ENCODE results near the gene RYR2.

The RYR2 gene

DNA sequence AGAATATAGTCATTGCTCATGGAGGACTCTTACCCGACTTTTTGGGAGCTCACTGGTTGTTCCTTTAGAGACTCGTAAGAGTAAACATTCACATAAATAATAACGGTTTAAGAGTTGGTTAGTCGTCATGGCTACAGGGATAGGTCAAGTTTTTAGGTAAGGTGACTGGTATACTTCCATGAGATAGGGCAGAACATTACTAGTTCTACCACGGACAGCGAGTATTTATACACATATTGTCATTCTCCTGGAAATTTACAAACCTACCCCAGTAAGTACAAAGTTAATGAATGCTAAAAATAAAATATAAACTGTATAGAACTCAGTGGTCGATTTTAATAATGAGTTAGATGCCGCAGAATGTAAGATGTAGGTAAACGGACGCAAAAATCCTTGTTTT is 1.2 kb upstream of the RYR2 start:
- no peak for DNase-seq (ENCODE audit: low read depth)
- H3K4me3 ChIP-seq (ENCODE audit: low read length): no peak overlapping the region
- TF ChIP-seq CTCF (IDR thresholded peaks at IDR 0.05; ENCODE audit: insufficient read depth, low read depth, low read length, missing control alignments): no peak

GRCh38 chr1:237041461-237041794 is 556 bp upstream of the RYR2 start:
- TF ChIP-seq CTCF (IDR thresholded peaks at IDR 0.05; ENCODE audit: insufficient read depth, low read depth, low read length, missing control alignments): no peak
- H3K4me3 ChIP-seq (ENCODE audit: low read length): no peak overlapping the region
- no peak for DNase-seq (ENCODE audit: low read depth)

GRCh38 chr1:237042526-237042891 is 525 bp downstream of the RYR2 start:
- DNase-seq (ENCODE audit: low read depth): no peak
- H3K4me3 ChIP-seq (ENCODE audit: low read length): no peak overlapping the region
- no peak for TF ChIP-seq CTCF (IDR thresholded peaks at IDR 0.05; ENCODE audit: insufficient read depth, low read depth, low read length, missing control alignments)

DNA sequence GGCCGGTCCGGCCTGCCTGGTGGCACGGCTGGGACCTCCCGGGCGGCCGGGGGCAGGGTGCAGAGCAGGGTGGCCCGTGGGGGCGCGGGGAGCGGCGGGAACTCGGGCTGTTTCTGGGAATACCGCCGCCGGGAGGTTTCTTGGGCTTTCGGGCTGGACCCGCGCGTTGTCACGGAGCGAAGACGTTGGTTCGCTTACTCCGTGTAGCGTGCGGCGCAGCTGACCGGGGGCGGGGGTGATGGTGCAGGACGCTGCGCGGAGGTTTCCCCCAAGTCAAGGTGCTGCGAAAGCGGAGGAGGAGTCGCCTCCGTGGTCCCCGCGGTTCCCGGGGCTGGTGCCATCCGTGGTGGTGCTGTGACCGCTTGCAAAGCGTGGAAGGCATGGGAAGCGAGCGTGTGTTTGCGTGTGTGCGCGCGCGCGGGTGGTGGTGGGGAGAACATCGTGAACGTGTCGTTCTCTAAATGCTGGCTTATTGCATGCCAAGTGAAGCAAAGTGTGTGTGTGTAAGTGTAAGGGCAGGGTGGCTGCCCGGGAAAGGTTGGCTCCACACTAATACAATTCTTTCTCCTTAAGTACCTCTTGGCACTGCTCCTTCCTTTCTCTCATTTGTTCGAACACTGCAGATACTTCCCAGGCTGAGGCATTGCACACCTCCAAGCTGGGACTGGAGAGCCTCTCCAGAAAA is 1.1 kb downstream of the RYR2 start:
- no peak overlapping the region for H3K4me3 ChIP-seq (ENCODE audit: low read length)
- DNase-seq (ENCODE audit: low read depth): peak; percentile 2
- no peak for TF ChIP-seq CTCF (IDR thresholded peaks at IDR 0.05; ENCODE audit: insufficient read depth, low read depth, low read length, missing control alignments)

GRCh38 chr1:237043846-237044636 is 2.1 kb downstream of the RYR2 start:
- H3K4me3 ChIP-seq (ENCODE audit: low read length): no peak overlapping the region
- no peak for TF ChIP-seq CTCF (IDR thresholded peaks at IDR 0.05; ENCODE audit: insufficient read depth, low read depth, low read length, missing control alignments)

DNA sequence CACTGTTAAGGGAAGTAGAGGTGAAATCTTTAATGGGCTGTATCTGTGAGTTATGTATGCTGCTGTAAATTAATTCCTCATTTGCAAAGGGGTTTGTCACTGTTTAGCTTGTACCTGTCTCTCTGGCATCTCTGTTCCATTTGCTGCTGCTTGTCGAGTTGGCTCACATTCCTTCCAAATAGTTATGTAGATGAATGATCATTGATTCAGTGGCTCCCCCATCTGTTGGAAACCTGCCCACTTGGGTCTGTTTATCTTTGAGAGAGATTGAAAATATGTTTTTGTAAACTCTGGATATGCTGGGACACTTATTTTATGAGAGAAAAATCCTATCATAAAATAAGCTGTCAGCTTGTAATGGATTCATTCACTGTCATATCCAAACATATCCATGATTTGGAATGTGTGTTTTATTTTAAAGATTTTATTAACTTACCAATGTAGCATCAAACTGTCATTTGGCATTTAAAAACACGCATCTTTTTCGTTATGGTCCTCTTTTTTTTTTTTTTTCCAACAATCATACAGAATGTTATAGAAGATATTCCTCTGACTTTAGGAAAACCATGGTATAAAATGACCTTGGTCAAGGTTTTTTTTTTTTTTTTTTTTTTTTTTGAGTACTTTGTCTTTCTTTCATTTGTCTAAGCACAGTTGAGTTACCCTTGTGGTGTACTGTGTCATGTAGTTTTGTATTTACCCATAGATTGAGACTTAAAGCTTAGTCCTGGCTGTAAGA is 3.5 kb downstream of the RYR2 start:
- no peak for DNase-seq (ENCODE audit: low read depth)

More at GRCh38 chr1:237043846-237044636, 2.1 kb downstream of the RYR2 start:
- DNase-seq (ENCODE audit: low read depth): no peak

More for the DNA sequence above, 3.5 kb downstream of the RYR2 start:
- no peak for TF ChIP-seq CTCF (IDR thresholded peaks at IDR 0.05; ENCODE audit: insufficient read depth, low read depth, low read length, missing control alignments)
- H3K4me3 ChIP-seq (ENCODE audit: low read length): no peak overlapping the region

All from epithelial cell of esophagus (primary cell).